Kidney epithelial cell (primary cell): ENCODE results near the gene ATP11A. TPM values are rescaled to one million over a fixed set of nuclear protein-coding genes. Genes with fewer than 3 reads are reported as not detected.

Experiments
- DNase-seq: peaks from one replicate; pipeline ENCODE4 v3.0.0-alpha.2; 2010; ENCODE audit warnings: low read depth
- H3K27me3 ChIP-seq: 2 replicates; pipeline ENCODE4 v1.6.0; 2011; ENCODE audit warnings: low read length; ENCODE audit not compliant: control insufficient read depth, insufficient read depth
- H3K36me3 ChIP-seq: 2 replicates; pipeline ENCODE4 v1.5.1; 2011; ENCODE audit warnings: low read length; ENCODE audit not compliant: control insufficient read depth, insufficient read depth
- H3K4me3 ChIP-seq: 2 replicates; pipeline ENCODE4 v1.5.1; 2011; ENCODE audit warnings: low read depth, mild to moderate bottlenecking, control low read depth, low read length
- CTCF ChIP-seq: IDR thresholded peaks from 2 replicates; pipeline ENCODE4 v1.5.1; 2011; ENCODE audit warnings: mild to moderate bottlenecking, moderate library complexity, low read length, control low read depth, inconsistent platforms; ENCODE audit not compliant: insufficient read depth, poor library complexity, severe bottlenecking
- total RNA-seq: library from RNA; depleted of rRNA; stranded (reverse); fragments of >200 nt; gene quantifications from 2 replicates; pipeline ENCODE4 v1.2.3, GENCODE V29; 2015

The ATP11A gene
- total RNA-seq, 1 donor from 2014 or later: 31.5 TPM

- Histone ChIP-seq H3K4me3 (no peak overlapping the region), H3K27me3 (no peaks in the 10 kb centered on the region), H3K36me3 (no peaks in the 10 kb centered on the region)
- TF ChIP-seq CTCF: no peak
- no peak for DNase-seq
These were observed 221.5 kb downstream of the ATP11A start for GRCh38 chr13:112911285-112911701.

GRCh38 chr13:112911883-112912282 is 222.0 kb downstream of the ATP11A start:
- no peak for TF ChIP-seq CTCF
- Histone ChIP-seq H3K27me3 (no peaks in the 10 kb centered on the region), H3K4me3 (no peak overlapping the region), H3K36me3 (no peaks in the 10 kb centered on the region)
- no peak for DNase-seq

GRCh38 chr13:112912726-112913440 is 223.0 kb downstream of the ATP11A start:
- no peak for DNase-seq
- H3K36me3 ChIP-seq: no peaks in the 10 kb centered on the region
- H3K4me3 ChIP-seq: no peak overlapping the region
- TF ChIP-seq CTCF: no peak
- no peaks in the 10 kb centered on the region for H3K27me3 ChIP-seq

- no peak for DNase-seq
- Histone ChIP-seq H3K4me3 (no peak overlapping the region), H3K27me3 (no peaks in the 10 kb centered on the region), H3K36me3 (no peaks in the 10 kb centered on the region)
- no peak for TF ChIP-seq CTCF
These were observed 226.5 kb downstream of the ATP11A start for GRCh38 chr13:112916296-112916695.

- Histone ChIP-seq H3K27me3 (no peaks in the 10 kb centered on the region), H3K4me3 (no peak overlapping the region), H3K36me3 (no peaks in the 10 kb centered on the region)
- DNase-seq: no peak
- TF ChIP-seq CTCF: no peak
These were observed 227.3 kb downstream of the ATP11A start for GRCh38 chr13:112917056-112917664.

GRCh38 chr13:112917737-112918136 is 227.9 kb downstream of the ATP11A start:
- no peak for DNase-seq
- Histone ChIP-seq H3K36me3 (no peaks in the 10 kb centered on the region), H3K27me3 (no peaks in the 10 kb centered on the region), H3K4me3 (no peak overlapping the region)
- TF ChIP-seq CTCF: no peak
